ENCODE measurements around the gene PKMYT1.

DNA sequence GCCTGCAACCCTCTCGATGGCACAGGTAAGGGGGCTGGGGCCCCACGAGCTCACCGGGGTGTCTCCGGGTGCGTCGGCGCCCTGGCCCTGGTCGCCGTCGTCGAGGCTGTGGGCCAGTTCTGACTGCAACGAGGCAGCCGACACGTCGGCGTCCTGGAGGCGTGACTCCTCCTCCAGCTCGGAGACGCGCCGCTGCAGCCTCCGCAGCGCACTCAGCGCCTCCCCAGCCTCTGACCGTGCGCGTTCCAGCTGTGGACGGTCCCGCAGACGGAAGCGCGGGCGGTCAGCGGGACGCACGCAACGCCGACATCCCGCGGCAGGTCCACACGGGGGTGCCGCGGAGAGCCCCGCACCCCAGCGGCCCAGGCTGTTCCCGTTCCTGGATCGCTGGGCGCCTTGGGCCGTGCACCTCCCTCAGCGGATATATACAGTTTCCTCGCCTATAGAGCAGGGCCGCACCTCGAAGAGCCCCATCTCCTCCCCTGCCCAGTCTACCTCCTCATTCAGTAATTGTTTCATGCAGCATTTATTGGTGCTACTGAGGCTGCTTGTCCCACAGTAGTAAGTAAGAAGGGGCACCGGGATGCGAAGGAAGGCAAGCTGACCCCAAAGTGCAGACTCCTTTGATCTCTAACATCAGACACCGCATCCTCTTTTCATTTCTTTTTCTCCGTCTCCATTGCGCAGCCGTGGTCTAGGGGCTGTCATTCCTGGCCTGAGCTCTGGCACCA lies 49.4 kb upstream of the PKMYT1 start:
- TF ChIP-seq EZH2 (IDR thresholded peaks at IDR 0.05; ENCODE audit: insufficient read depth, poor library complexity, severe bottlenecking) (no peak), EZH2phosphoT487 (IDR thresholded peaks at IDR 0.05; ENCODE audit: insufficient read depth, low read depth) (no peak)
